MM.1S (cell line): ENCODE data around the gene FARS2.

Source experiments
- DNase-seq: peaks from one replicate; pipeline ENCODE4 v3.0.0-alpha.2; 2015
- H2AFZ ChIP-seq: fragments of 300-600 bp; sonication (generic); 2 replicates; pipeline ENCODE4 v1.6.0; 2016; ENCODE audit warnings: antibody characterized with exemption, low read length
- H3F3A ChIP-seq: fragments of 300-600 bp; sonication (generic); 2 replicates; pipeline ENCODE4 v1.6.1; 2016; ENCODE audit warnings: mild to moderate bottlenecking, antibody characterized with exemption, low read length, moderate library complexity, mixed read lengths; ENCODE audit not compliant: insufficient read depth
- H3K27ac ChIP-seq: fragments of 300-600 bp; sonication (generic); 2 replicates; pipeline ENCODE4 v1.5.1; 2016; ENCODE audit warnings: mild to moderate bottlenecking, low read length
- H3K27me3 ChIP-seq: fragments of 300-600 bp; sonication (generic); replicated peaks from 2 replicates; pipeline ENCODE4 v1.6.0; 2016; ENCODE audit warnings: low read length; ENCODE audit not compliant: insufficient read depth
- H3K36me3 ChIP-seq: fragments of 300-600 bp; sonication (generic); replicated peaks from 2 replicates; pipeline ENCODE4 v1.6.1; 2016; ENCODE audit warnings: mild to moderate bottlenecking, low read length, mixed read lengths; ENCODE audit not compliant: insufficient read depth
- H3K4me1 ChIP-seq: fragments of 300-600 bp; sonication (generic); 2 replicates; pipeline ENCODE4 v1.6.1; 2016; ENCODE audit warnings: low read length, mixed read lengths
- H3K4me2 ChIP-seq: fragments of 300-600 bp; sonication (generic); 2 replicates; pipeline ENCODE4 v1.6.0; 2016; ENCODE audit warnings: low read depth, low read length
- H3K4me3 ChIP-seq: fragments of 300-600 bp; sonication (generic); 2 replicates; pipeline ENCODE4 v1.5.1; 2016; ENCODE audit warnings: low read length, mixed read lengths
- H3K79me2 ChIP-seq: fragments of 300-600 bp; sonication (generic); 2 replicates; pipeline ENCODE4 v1.6.1; 2016; ENCODE audit warnings: mixed run types, low read length, mixed read lengths
- H3K9ac ChIP-seq: fragments of 300-600 bp; sonication (generic); 2 replicates; pipeline ENCODE4 v1.6.1; 2016; ENCODE audit warnings: low read length, mixed read lengths
- H3K9me2 ChIP-seq: fragments of 300-600 bp; sonication (generic); replicated peaks from 2 replicates; pipeline ENCODE4 v1.6.1; 2016; ENCODE audit warnings: mild to moderate bottlenecking, low read length, mixed read lengths; ENCODE audit not compliant: insufficient read depth
- H3K9me3 ChIP-seq: fragments of 300-600 bp; sonication (generic); replicated peaks from 2 replicates; pipeline ENCODE4 v1.6.1; 2016; ENCODE audit warnings: mild to moderate bottlenecking, low read length, mixed read lengths; ENCODE audit not compliant: insufficient read depth
- H4K20me1 ChIP-seq: fragments of 300-600 bp; sonication (generic); 2 replicates; pipeline ENCODE4 v1.6.1; 2016; ENCODE audit warnings: mild to moderate bottlenecking, low read length, moderate library complexity, mixed read lengths; ENCODE audit not compliant: insufficient read depth
- CTCF ChIP-seq: fragments of 300-600 bp; sonication (generic); IDR thresholded peaks from 2 replicates; pipeline ENCODE4 v1.5.1; 2016; ENCODE audit warnings: antibody characterized with exemption, low read length, mixed read lengths
- EZH2 ChIP-seq: fragments of 300-600 bp; sonication (generic); optimal IDR thresholded peaks from 2 replicates; pipeline ENCODE3; 2017; ENCODE audit warnings: low read depth, mild to moderate bottlenecking, antibody characterized with exemption, low read length, mixed read lengths
- EZH2phosphoT487 ChIP-seq: fragments of 300-600 bp; sonication (generic); IDR thresholded peaks from 2 replicates; pipeline ENCODE4 v1.6.1; 2018; ENCODE audit warnings: antibody characterized with exemption, low read length

FARS2 gene

GRCh38 chr6:5670811-5671561 lies 409.7 kb downstream of the FARS2 start:
- H3K9ac ChIP-seq: no peak overlapping the region

DNA sequence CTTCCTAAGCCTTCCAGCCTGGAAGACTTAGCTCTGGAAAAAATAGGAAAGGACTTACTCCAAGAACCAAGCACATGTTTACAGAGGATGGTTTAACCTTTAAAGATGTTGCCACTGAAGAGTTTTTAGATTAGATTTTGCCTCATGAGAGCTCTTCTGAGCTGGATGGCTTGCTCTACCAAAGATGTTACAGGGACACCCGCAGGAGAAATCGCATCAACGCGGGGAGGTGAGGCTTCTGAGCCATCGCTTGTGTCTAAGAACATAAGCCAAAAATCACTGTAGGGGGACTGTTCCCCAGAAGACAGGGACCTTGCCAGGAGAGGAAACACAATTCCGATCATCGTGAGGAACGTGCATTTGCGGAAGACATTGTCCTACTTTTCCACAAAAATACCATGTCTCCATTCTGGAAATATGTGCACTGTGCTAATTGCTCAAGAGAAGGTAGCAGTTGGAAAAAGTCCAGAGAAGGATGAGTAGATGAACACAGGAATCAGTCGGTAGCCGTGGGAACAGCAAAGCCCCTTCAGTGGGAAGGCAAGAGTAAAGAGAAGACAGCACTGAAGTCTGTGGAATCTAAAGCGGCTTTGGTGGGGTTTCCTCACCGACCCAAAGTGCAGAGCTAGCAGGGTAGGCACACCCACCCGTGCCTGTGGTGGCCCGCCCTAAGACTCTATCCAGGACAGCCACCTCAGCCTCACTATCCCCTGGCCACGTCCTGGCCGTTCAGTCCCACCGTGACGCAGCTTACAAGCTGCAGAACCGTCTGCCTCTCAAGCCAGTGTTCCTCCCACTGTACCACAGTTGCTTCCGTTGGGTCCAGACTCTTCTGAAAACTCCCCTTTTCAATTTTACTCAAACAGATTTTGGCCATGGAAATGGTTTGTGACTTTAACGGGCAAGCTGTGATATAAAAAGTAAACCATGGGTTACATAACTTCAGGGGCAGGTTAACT lies 410.6 kb downstream of the FARS2 start:
- Histone ChIP-seq H3K36me3 (no peaks in the 10 kb centered on the region), H4K20me1 (no peaks in the 10 kb centered on the region), H3K4me1 (no peaks in the 10 kb centered on the region), H3K79me2 (no peaks in the 10 kb centered on the region), H3K9ac (no peak overlapping the region), H3F3A (no peaks in the 10 kb centered on the region), H3K9me2 (no peaks in the 10 kb centered on the region), H2AFZ (no peak overlapping the region), H3K27me3 (no peaks in the 10 kb centered on the region), H3K4me3 (no peak overlapping the region), H3K9me3 (no peaks in the 10 kb centered on the region), H3K4me2 (no peak overlapping the region), H3K27ac (no peak overlapping the region)
- TF ChIP-seq CTCF (no peak), EZH2 (no peak), EZH2phosphoT487 (no peak)
- no peak for DNase-seq

More at GRCh38 chr6:5670811-5671561, 409.7 kb downstream of the FARS2 start:
- Histone ChIP-seq H3K79me2 (no peaks in the 10 kb centered on the region), H3K4me2 (no peak overlapping the region), H3K36me3 (no peaks in the 10 kb centered on the region), H2AFZ (no peak overlapping the region), H3K27me3 (no peaks in the 10 kb centered on the region), H3K4me3 (no peak overlapping the region), H3K9me2 (no peaks in the 10 kb centered on the region), H3K9me3 (no peaks in the 10 kb centered on the region), H3F3A (no peaks in the 10 kb centered on the region), H3K4me1 (no peaks in the 10 kb centered on the region), H4K20me1 (no peaks in the 10 kb centered on the region), H3K27ac (no peak overlapping the region)
- DNase-seq: no peak
- TF ChIP-seq CTCF: no peak
- no peak for TF ChIP-seq EZH2
- TF ChIP-seq EZH2phosphoT487: no peak

DNA sequence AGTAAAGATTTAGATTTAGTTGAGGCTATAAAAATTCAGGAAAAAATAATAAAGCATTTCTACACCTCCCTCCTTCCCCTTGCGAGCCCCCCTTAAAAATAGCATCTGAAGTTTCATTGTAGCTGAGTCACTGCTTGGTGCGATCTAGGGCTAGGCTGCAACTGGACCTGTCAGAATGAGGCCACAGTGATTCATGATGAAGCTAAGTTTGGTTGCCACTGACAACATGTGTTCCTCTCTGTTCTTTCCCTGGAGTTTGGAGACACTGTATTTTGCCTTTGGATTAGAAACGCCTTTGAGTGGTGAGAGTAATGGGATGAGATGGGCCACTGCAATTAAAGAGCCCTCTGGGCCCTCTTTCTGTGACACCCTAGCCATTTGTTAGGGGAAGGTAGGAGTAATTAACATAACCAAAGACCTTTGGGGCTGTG lies 411.3 kb downstream of the FARS2 start:
- no peak for DNase-seq
- no peak overlapping the region for H3K27ac ChIP-seq

More for the DNA sequence above, 411.3 kb downstream of the FARS2 start:
- H4K20me1 ChIP-seq: no peaks in the 10 kb centered on the region
- H3K9me3 ChIP-seq: no peaks in the 10 kb centered on the region
- no peak overlapping the region for H2AFZ ChIP-seq
- H3K4me2 ChIP-seq: no peak overlapping the region
- TF ChIP-seq EZH2phosphoT487 (no peak), EZH2 (no peak), CTCF (no peak)
- H3K36me3 ChIP-seq: no peaks in the 10 kb centered on the region
- H3F3A ChIP-seq: no peaks in the 10 kb centered on the region
- H3K4me3 ChIP-seq: no peak overlapping the region
- no peaks in the 10 kb centered on the region for H3K79me2 ChIP-seq
- H3K27me3 ChIP-seq: no peaks in the 10 kb centered on the region
- no peaks in the 10 kb centered on the region for H3K4me1 ChIP-seq
- H3K9me2 ChIP-seq: no peaks in the 10 kb centered on the region
- no peak overlapping the region for H3K9ac ChIP-seq
